Skin epidermis (tissue), 12 donors: ENCODE results near the gene OLFM1.
A peak's percentile ranks its signal among the peaks of the same experiment; 100 is the strongest.

Experiments
- H3K27ac ChIP-seq, 21 experiments: fragments of 200-600 bp; sonication (generic) in 11 of 21; one replicate each; pipeline ENCODE4 v1.5.0; 2020; ENCODE audit warnings: mild to moderate bottlenecking in 3 of 21, inconsistent platforms in 2 of 21, moderate library complexity in 2 of 21
- H3K4me3 ChIP-seq, 7 experiments: fragments of 200-600 bp; sonication (generic) in 2 of 7; one replicate each; pipeline ENCODE4 v1.5.0; 2020; ENCODE audit warnings: inconsistent platforms in 2 of 7, mild to moderate bottlenecking in 2 of 7, moderate library complexity in 1 of 7

Gene OLFM1

DNA sequence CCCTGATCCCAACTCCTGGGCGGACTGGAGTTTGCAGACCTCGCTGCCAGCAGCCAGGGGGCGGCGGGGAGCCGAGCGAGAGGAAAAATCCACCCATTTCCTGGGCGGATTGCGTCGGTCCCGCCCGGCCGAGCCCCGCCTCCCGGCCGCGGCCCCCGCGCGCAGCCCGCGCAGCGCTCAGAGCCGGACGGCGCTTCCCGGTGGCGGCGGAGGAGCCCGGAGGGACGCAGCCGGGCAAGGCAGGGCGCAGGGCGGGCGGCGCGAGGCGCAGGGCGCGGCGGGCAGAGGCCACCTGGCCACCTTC lies at the start of gene OLFM1:
Gene OLFM1 (plus strand): TSS at position 180 of the 304 bp plus-strand sequence. CDS start 322 bp downstream, outside the sequence.
- H3K27ac ChIP-seq, result peak within 1 kb of the TSS in 1 of 21 experiments; percentile 47

DNA sequence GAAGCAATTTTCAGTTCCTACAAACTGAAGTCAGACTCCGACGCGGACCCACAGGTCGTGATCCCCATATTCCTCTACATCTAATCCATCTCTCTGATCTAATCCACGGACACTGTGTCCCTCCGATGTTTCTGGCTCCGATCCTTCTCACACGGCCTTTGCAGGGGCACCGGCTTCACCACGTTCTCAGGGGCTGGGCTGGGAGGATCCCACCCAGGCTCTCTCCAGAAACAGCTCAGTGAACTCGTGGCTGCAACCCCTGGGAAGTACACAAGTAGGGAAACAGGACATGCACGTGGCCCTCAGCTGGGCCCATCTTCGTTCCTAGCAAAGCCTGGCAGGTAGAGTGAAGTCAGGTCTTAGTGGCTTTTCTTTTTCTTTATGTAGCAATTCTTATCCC lies 49.1 kb upstream of the OLFM1 start:
- Histone ChIP-seq H3K27ac (no peak overlapping the region), H3K4me3 (no peak overlapping the region)

More for the DNA sequence above, at the start of gene OLFM1:
- H3K4me3 ChIP-seq, result peak within 1 kb of the TSS; percentile 10 to 44 (median 26)

- no peak overlapping the region for H3K27ac ChIP-seq
Measured at GRCh38 chr9:135038826-135039225, 48.6 kb upstream of the OLFM1 start.

DNA sequence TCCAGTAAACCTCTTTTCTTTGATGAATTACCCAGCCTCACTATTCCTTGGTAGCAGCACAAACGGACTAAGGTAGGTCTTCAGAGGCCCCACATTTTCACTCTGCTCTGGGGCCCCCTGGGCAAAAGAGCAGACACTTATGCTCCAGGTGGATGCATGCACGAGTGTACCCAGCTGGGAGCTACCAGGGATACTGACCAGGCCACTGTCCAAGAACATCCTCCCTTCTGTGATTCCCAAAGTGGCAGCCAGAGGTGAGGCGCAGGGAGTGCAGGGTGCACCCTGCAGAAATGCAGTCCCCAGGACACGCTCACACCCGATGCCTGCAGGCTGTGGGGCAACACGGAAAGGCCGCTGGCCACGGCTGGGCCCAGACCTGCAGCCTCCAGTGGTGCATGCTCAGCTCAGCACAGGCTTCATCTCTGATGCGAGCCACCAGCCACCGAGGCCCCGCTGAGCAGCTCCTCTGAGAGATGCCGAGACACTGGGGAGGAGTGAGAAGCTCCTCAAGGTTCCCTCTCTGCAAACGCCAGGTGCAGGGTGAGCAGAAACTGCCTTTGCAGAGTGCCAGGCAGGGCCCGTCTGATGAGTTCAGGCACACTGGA lies 48.1 kb upstream of the OLFM1 start:
- no peak overlapping the region for H3K27ac ChIP-seq
- H3K4me3 ChIP-seq, result no peak overlapping the region

More at GRCh38 chr9:135038826-135039225, 48.6 kb upstream of the OLFM1 start:
- no peak overlapping the region for H3K4me3 ChIP-seq

DNA sequence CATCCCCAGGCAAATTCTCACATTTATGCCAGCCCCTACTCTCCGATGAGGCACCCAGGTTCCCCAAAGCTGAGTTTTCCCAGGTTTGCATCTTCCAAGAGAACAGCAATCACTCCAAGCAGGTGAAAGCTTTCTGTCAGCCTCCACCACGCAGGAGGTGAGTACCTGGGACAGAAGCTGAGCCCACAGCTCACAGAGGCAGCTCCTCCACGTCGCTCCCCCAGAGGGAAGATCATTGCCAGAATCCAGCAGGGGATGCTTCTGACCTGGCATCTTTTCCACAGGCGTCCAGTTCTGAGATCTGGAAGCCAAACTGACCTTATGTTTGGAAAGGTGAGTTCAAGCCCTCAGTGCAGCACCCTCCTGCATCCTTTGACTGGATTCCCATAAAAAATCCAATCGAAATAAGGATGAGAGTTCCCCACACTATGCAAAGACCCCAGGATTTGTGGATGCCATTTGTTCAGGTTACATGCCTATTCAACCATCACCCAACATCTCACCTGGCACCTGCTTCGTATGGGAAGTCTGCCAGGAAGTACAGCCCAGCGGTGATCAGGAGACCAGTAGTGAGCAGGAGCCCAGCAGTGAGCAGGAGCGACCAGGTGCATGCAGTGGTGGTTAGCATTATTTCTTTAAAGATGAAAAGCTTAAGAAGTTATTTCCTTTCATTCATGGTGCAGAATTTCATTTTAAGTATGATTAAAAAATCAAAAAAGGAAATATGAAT lies 47.4 kb upstream of the OLFM1 start:
- no peak overlapping the region for H3K4me3 ChIP-seq
- no peak overlapping the region for H3K27ac ChIP-seq

DNA sequence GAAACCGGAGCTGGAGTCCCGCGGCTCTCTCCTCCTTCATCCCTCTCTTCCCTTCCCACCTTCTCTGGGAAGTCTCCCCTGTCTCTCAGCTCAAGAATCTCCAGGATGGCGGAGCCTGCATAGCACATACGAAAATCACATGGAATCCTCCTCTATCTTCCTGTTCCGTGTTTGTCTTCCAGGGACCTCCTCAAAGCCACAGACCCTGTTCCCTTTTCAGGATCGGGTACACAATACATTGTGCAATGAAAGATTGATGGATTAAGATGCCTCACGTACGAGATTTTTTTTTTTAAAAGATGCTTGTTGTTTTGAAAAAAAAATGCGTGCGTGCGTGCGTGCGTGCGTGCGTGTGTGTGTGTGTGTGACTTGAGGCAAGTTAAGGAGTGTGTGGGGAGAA lies 46.6 kb upstream of the OLFM1 start:
- Histone ChIP-seq H3K27ac (no peak overlapping the region), H3K4me3 (no peak overlapping the region)

- no peak overlapping the region for H3K4me3 ChIP-seq
- H3K27ac ChIP-seq, result no peak overlapping the region
Measured at GRCh38 chr9:135043345-135043744, 44.1 kb upstream of the OLFM1 start.

DNA sequence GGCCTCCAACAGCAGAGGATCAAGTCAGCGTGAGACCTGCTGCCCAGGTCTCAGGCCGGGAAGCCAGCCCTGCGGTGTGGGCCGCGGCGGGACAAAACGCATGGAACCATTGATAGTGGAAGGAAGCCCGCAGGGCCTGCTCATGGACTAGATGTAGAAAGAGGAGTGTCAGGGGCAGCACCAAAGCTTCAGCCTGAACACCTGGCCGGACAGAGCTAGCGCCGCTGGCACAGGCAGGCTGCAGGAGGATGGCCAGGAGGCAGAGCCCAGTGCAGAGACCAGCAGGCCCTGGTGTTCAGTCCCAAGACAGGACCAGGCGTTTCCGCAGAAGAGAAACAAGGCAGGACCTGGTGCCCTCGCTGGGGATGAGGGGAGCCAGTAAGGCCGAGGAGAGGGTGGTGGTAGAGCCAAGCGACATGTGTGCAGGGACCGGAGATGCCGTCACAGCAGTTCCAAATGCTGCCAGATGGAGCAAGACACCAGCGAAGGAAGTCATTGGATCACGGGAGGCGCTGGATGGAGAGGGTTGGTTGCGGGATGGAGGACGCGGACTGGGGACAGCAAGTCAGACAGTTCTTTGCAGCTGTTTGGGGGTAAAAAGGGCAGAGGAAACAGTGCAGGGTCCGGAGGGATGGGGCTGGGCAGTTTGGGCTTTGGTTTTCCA lies 42.1 kb upstream of the OLFM1 start:
- Histone ChIP-seq H3K4me3 (no peak overlapping the region), H3K27ac (no peak overlapping the region)

DNA sequence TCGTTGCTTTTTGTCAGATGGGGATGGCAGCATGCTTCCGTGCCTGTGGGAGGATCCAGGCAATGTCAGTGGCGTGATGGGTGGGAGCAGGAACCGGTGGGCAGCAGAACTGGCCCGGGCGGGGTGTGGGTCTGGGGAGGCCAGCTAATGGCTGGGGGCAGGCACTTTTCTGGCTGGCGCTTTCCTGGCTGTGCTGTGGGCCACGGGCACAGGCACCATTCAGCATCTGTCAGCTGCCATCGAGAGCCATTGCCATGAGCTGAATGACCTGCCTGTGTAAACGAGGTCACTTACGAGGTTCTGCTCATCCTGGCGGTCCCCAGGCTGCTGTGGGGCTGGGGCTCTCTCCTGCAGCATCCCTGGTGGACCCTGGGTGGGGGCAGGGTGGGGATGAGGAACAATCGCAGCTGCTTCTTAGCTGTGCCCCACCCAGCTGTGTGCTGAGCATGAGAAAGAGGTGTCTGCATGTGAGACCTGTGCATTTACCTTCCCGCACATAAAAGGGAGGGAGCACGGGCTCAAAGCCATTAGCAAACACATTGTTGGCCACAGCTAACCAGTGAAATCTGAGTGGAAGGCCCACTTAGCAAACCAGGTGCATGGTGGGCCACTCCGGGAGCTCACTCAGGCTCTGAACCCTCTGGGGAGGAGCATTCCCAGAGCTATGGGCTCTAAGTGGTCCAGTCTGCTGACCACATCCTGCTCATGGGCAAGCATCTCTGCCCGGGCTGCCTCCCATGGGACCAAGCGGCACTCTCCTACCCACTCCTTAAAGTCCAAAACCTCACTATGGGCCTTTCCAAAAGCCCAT lies 41.3 kb upstream of the OLFM1 start:
- Histone ChIP-seq H3K4me3 (no peak overlapping the region), H3K27ac (no peak overlapping the region)

DNA sequence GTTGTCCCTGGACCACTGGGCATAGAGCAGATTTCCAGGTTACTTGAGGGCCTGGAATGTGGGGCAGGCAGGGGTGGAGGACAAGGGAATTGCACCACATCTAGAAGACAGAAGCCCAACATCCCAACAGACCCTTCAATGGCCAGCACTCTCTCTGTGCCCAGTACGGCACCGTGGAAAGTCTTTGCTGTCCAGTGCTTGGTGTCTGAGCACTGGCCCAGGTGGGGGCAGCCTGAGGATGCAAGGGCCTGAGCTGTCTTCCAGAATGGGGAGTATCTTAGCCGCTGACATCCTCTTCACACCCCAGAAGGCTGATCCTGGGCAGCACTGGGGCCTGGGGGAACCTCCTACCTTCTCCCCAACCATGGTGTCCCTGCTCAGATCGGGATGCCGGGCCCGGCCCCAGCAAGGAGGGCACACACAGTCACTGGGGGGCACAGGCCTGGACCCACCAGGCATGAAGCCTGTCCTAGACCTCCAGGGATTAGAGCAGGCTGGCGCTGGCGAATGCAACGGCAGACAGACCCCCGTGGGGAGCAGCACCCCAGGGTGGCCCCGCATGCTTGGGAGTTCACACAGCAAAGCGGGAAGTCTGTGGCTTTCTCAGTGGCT lies 40.6 kb upstream of the OLFM1 start:
- no peak overlapping the region for H3K4me3 ChIP-seq
- H3K27ac ChIP-seq, result no peak overlapping the region

DNA sequence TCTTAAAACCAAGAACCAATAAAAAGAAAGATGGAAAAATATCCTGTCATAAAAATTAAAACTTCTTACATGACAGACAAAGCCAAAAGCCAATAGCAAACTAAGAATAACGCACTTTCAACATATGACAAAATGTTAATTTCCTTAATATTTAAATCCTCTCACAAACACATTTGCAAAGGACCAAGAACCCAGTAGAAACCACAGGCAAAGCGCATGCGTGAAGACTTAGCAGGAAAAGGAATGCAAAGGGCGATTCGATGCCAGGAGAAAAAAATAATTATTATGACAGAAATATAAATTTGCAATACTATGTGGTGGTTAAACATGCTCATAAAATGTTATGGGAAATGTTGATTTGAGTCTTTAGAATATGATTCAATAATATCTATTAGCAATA lies 39.9 kb upstream of the OLFM1 start:
- Histone ChIP-seq H3K27ac (no peak overlapping the region), H3K4me3 (no peak overlapping the region)

DNA sequence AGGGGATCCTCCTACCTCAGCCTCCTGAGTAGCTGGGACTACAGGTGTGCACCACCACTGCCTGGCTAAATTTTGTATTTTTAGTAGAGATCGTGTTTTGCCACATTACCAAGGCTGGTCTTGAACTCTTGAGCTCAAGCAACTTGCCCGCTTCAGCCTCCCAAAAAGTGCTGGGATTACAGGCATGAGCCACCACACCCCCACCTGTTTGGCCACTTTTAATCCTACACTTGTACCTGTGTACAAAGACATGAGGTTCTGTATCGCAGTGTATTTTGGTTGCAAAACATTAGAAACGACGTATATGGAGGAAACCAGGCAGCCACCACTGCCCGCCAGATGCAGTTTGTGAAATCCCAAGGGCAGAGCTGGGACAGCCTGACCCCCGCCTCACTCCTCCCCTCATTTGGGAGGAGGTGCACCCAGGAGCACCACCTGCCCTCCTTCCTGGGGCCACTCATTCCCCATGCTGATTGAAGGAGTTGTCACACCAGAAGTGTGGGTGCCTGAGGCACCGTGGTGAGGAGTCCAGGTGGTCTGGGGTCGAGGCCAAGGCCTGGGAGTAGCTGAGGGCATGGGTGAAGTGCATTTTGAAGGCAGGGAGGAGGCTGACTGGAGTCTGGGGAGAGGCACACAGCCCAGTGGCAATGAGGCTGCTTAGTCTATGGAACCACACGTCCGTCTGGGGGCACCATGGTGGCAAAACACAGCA lies 39.3 kb upstream of the OLFM1 start:
- no peak overlapping the region for H3K27ac ChIP-seq
- H3K4me3 ChIP-seq, result no peak overlapping the region

- no peak overlapping the region for H3K4me3 ChIP-seq
- no peak overlapping the region for H3K27ac ChIP-seq
Measured at GRCh38 chr9:135048758-135049444, 38.6 kb upstream of the OLFM1 start.

DNA sequence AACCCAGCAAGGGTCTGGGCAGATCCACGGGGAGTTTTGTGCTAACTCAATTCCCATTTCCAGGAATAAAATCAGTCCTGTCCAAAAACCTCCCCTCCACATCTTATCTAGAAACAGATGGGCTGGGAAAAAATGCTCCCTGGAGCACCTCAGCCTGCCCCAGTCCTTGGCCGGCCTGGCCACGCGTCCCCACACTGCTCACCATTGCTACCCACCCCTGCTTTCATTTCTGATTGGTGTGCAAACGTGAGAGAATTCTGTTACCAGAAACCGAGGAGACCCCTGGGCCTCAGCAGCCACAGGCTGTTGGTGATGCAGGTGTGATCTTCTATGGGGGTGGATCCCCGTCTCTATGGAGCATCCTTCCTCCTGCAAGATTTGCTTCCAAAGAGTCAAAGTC lies 38.0 kb upstream of the OLFM1 start:
- H3K4me3 ChIP-seq, result no peak overlapping the region
- H3K27ac ChIP-seq, result no peak overlapping the region

GRCh38 chr9:135050072-135050990 lies 37.1 kb upstream of the OLFM1 start:
- H3K4me3 ChIP-seq, result no peak overlapping the region
- H3K27ac ChIP-seq, result no peak overlapping the region

DNA sequence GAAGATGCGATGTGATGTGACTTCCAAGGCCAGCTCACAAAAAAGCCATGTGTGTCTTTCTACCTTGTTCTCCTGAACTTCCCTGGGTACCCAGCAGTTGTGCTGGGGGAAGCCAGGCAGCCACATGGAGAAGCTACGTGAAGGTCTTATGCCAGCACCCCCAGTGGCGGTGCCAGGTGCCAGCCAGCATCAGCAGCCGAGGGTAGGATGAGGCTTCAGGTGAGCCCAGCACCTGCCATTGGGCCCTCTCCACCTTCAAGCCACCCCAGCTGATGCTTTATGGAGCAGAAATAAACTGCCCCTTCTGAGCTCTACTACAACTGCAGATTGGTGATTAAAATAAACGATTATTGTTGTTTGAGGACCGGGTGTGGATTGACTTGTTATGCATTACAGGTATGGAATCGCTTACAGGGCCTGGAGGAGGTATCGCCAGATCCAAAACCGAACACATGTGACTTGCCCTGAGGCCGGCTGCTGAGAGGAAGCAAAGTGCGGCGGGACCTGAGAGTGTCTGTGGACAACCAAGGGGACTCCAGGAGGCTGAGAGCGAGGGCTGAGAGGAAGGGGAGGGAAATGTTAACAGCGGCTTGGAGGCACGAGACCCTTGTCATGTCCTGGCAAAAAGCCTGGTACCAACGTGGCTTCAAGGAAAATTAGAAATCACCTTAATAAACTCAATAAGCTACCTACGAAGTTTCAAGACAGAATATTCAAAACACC lies 36.0 kb upstream of the OLFM1 start:
- Histone ChIP-seq H3K27ac (no peak overlapping the region), H3K4me3 (no peak overlapping the region)

- H3K4me3 ChIP-seq, result no peak overlapping the region
- H3K27ac ChIP-seq, result no peak overlapping the region
Measured at GRCh38 chr9:135053133-135053532, 34.3 kb upstream of the OLFM1 start.
